Prostate gland (tissue), 2 donors: ENCODE data around the gene APOBEC3A.

Experiments
- CTCF ChIP-seq, 4 experiments: fragments of 200-600 bp in 2 of 4; fragments of 450-650 bp in 2 of 4; sonication (generic) in 2 of 4; IDR thresholded peaks; 1 replicate in 3 of 4; 2 replicates in 1 of 4; pipeline ENCODE4 v1.5.1; 2016 to 2019; ENCODE audit warnings: antibody characterized with exemption in 4 of 4, mild to moderate bottlenecking in 2 of 4, moderate library complexity in 2 of 4
- POLR2AphosphoS5 ChIP-seq: sonication (generic); formaldehyde crosslinking; IDR thresholded peaks from one replicate; pipeline ENCODE4 v1.6.1; 2017; ENCODE audit warnings: antibody characterized with exemption

- TF ChIP-seq CTCF (IDR thresholded peaks at IDR 0.05) = no peak
- TF ChIP-seq POLR2AphosphoS5 = no peak
Measured at GRCh38 chr22:38948181-38948940, 9.0 kb upstream of the APOBEC3A start.
